Measurements from ENCODE around the gene CHST5. TPM values are rescaled to one million over a fixed set of nuclear protein-coding genes. Genes with fewer than 3 reads are reported as not detected.

The CHST5 gene
- total and polyA plus RNA-seq, 9 of the 15 experiments (the other 6 are each of a cell fraction or from before 2014, with no cell fraction given) = 0.06 to 0.21 (median 0.14) TPM; not detected in 5

GRCh38 chr16:75572864-75573542 lies 37.1 kb upstream of the CHST5 start:
- H2AFZ ChIP-seq (ENCODE audit: low read depth, low read length) = no peak overlapping the region
- ATAC-seq (peak; percentile 57), FAIRE-seq (peak; percentile 70), DNase-seq (ENCODE audit: extremely low read depth in 1 of 4, low spot score in 3 of 4) (peak in 1 of 4 experiments; percentile 58)
- intact Hi-C loops (cut with micrococcal nuclease) (no loop called here), in situ Hi-C loops (cut with MboI) (no loop called here)
- no peak overlapping the region for H3K27ac ChIP-seq (ENCODE audit: extremely low read depth, low read depth, low read length)
- H3K4me1 ChIP-seq (replicated peaks in 1 of 2; ENCODE audit: control insufficient read depth in 2 of 2, insufficient read depth in 2 of 2, low read length in 2 of 2) = peaks cover 18 to 25% of the 10 kb centered on the region in 2 experiments; a peak in 3 of 5 replicates
- H3K27me3 ChIP-seq (ENCODE audit: control insufficient read depth in 2 of 2, insufficient read depth in 2 of 2, low read length in 2 of 2) = no peaks in the 10 kb centered on the region
- H3K9me3 ChIP-seq (replicated peaks; ENCODE audit: control insufficient read depth, insufficient read depth, low read depth, low read length) = no peaks in the 10 kb centered on the region
- TF ChIP-seq MAFF (IDR thresholded peaks at IDR 0.05; ENCODE audit: low read length) = 0 out of 2 replicates have a peak, but pooled peaks have one; percentile 3
- no peak for TF ChIP-seq RAD51 (IDR thresholded peaks at IDR 0.05; ENCODE audit: borderline replicate concordance, low read depth)
- no peak for TF ChIP-seq NCOA6 (IDR thresholded peaks at IDR 0.05)
- peak; percentile 56 for TF ChIP-seq SMAD1 (IDR thresholded peaks at IDR 0.05; ENCODE audit: low read depth, low read length, partially characterized antibody)
- no peak for TF ChIP-seq IRF1 (CRISPR knock-in tag; IDR thresholded peaks at IDR 0.05; ENCODE audit: borderline replicate concordance)
- peak; percentile 99 for TF ChIP-seq NFIC (IDR thresholded peaks at IDR 0.05)
- TF ChIP-seq YBX1 (IDR thresholded peaks at IDR 0.05) = no peak
- no peak for TF ChIP-seq CBX1 (IDR thresholded peaks at IDR 0.05; ENCODE audit: low read depth)
- peak in 1 of 2 experiments; percentile 10; a peak in 1 of 4 replicates for TF ChIP-seq RAD21 (CRISPR knock-in tag; conservative IDR thresholded peaks at IDR 0.05 in 1 of 2, IDR thresholded peaks at IDR 0.05 in 1 of 2)
- no peak for TF ChIP-seq LCOR (CRISPR knock-in tag; IDR thresholded peaks at IDR 0.05)
- TF ChIP-seq C11orf30 (IDR thresholded peaks at IDR 0.05; ENCODE audit: low read depth) = peak; percentile 55
- peak; percentile 42; the same call in 1 of the 2 replicates for TF ChIP-seq NFE2 (IDR thresholded peaks at IDR 0.05; ENCODE audit: low read depth)
- no peak for TF ChIP-seq RFX7 (CRISPR knock-in tag; IDR thresholded peaks at IDR 0.05)
- TF ChIP-seq MAFG (tag; conservative IDR thresholded peaks at IDR 0.05) = peak; percentile 36
- peak; percentile 88 for TF ChIP-seq NFIX (CRISPR knock-in tag; IDR thresholded peaks at IDR 0.05; ENCODE audit: low read depth)
- no peak overlapping the region for H3K4me2 ChIP-seq (ENCODE audit: insufficient read depth, low read length)
- POLR2A ChIA-PET = interaction anchor here (0.6 to 1.4 kb wide), 6 partner anchors 8 to 404 kb away, joined by 3 to 5 read pairs (median 4); no protein-coding TSS in a partner anchor
- no peak overlapping the region for H3K4me3 ChIP-seq
- H3K9ac ChIP-seq (ENCODE audit: insufficient read depth in 1 of 2, low read depth in 2 of 2, low read length in 2 of 2) = peak overlapping the region in 1 of 2 experiments; percentile 72; a peak in 1 of 4 replicates
- 51% methylated on average over 3 of the region's 3 CpGs for WGBS (ENCODE audit: insufficient coverage, low coverage, missing lambda C conversion rate)
- no peaks in the 10 kb centered on the region for H3K9me1 ChIP-seq (ENCODE audit: control insufficient read depth, insufficient read depth, low read length)
- H4K20me1 ChIP-seq (replicated peaks; ENCODE audit: control insufficient read depth, insufficient read depth, low read length) = peaks cover 5% of the 10 kb centered on the region; the same call in 1 of the 2 replicates
- peaks cover 12% of the 10 kb centered on the region; the same call in 1 of the 3 replicates for H3K79me2 ChIP-seq (ENCODE audit: control insufficient read depth, insufficient read depth, low read length)
- H3K36me3 ChIP-seq (ENCODE audit: control insufficient read depth, insufficient read depth, low read length) = peaks cover 93% of the 10 kb centered on the region; the same call in 2 of the 3 replicates
- no TSS peak for BruUV-seq (replicated peaks)
- CTCF ChIA-PET (ENCODE audit: low intra/inter-chr PET ratio) = no interaction called here

Data from K562 (cell line).